Lower leg skin (tissue), 3 donors: ENCODE measurements around the gene SEMA3A.

Source experiments
- CTCF ChIP-seq, 3 donors: fragments of 450-650 bp; IDR thresholded peaks; one replicate each; pipeline ENCODE4 v1.5.1; 2016; ENCODE audit warnings: antibody characterized with exemption in 3 of 3, mild to moderate bottlenecking in 3 of 3, moderate library complexity in 2 of 3
- POLR2A ChIP-seq, 2 donors: fragments of 450-650 bp; IDR thresholded peaks; one replicate each; pipeline ENCODE4 v1.6.1; 2016 to 2017; ENCODE audit warnings: antibody characterized with exemption in 2 of 2, mild to moderate bottlenecking in 1 of 2, moderate library complexity in 1 of 2

GRCh38 chr7:83921941-83922607 is 272.5 kb downstream of the SEMA3A start:
- TF ChIP-seq POLR2A (IDR thresholded peaks at IDR 0.05): no peak
- no peak for TF ChIP-seq CTCF (IDR thresholded peaks at IDR 0.05)
